GM12878 (cell line): ENCODE results near the gene DIP2B. TPM values are rescaled to one million over a fixed set of nuclear protein-coding genes. Genes with fewer than 3 reads are reported as not detected.

ENCODE experiments used
- ATAC-seq: fragments of 200-7000 bp; cut with Tn5 transposase; 3 replicates; pipeline ENCODE4 v1.9.1; 2020; ENCODE audit warnings: mild to moderate bottlenecking, moderate library complexity
- BruUV-seq: library from RNA; stranded (reverse); fragments of 400-500 nt; replicated peaks from 2 replicates; lab custom pipeline; 2021; lab: Mats Ljungman, UMichigan
- CTCF ChIA-PET: fragments of 300-600 bp; sonication (Branson Sonifier 250); formaldehyde crosslinking; extraction: SDS; loops from one replicate; lab custom pipeline; 2021; ENCODE audit warnings: inconsistent platforms; lab: Yijun Ruan, JAX
- POLR2A ChIA-PET: fragments of 350-600 bp; formaldehyde crosslinking; extraction: SDS; loops from one replicate; lab custom pipeline; 2021; ENCODE audit warnings: inconsistent platforms; lab: Charles Lee
- RAD21 ChIA-PET: fragments of 300-600 bp; sonication (Branson Sonifier 250); formaldehyde crosslinking; loops from one replicate; lab custom pipeline; 2023; ENCODE audit warnings: antibody characterized with exemption; ENCODE audit not compliant: unreplicated experiment; lab: Charles Lee
- SMC1A ChIA-PET: fragments of 300-600 bp; sonication (Branson Sonifier 250); formaldehyde crosslinking; loops from one replicate; lab custom pipeline; 2023; ENCODE audit not compliant: unreplicated experiment, uncharacterized antibody; lab: Charles Lee
- DNase-seq: peaks from one replicate; pipeline ENCODE4 v3.0.0-alpha.2; 2011; ENCODE audit warnings: low read depth, low spot score
- FAIRE-seq: peaks from 3 replicates; lab custom pipeline; 2011; peaks lifted over from hg19 to GRCh38; lab: Jason Lieb, UNC
- H2AFZ ChIP-seq: 2 replicates; pipeline ENCODE4 v1.6.0; 2011; ENCODE audit warnings: low read depth, low read length, control low read depth; ENCODE audit not compliant: control insufficient read depth
- H3K27ac ChIP-seq: 2 replicates; pipeline ENCODE4 v1.5.1; 2011; ENCODE audit warnings: control low read depth; ENCODE audit not compliant: control insufficient read depth, insufficient read depth
- H3K27me3 ChIP-seq, 2 experiments: replicated peaks in 1 of 2; 2 replicates each; pipeline versions ENCODE4 v1.6.0 to v1.6.1; 2011; ENCODE audit warnings: low read length in 1 of 2; ENCODE audit not compliant: control insufficient read depth in 2 of 2, insufficient read depth in 2 of 2
- H3K36me3 ChIP-seq, 2 experiments: 2 replicates each; pipeline ENCODE4 v1.5.1; 2011; ENCODE audit warnings: low read length in 1 of 2; ENCODE audit not compliant: control insufficient read depth in 2 of 2, insufficient read depth in 2 of 2
- H3K4me1 ChIP-seq: 2 replicates; pipeline ENCODE4 v1.6.1; 2011; ENCODE audit warnings: mild to moderate bottlenecking, low read length, moderate library complexity, mixed read lengths; ENCODE audit not compliant: control insufficient read depth, insufficient read depth
- H3K4me2 ChIP-seq: 2 replicates; pipeline ENCODE4 v1.6.0; 2011; ENCODE audit warnings: control low read depth; ENCODE audit not compliant: control insufficient read depth, insufficient read depth
- H3K4me3 ChIP-seq: fragments of 200-600 bp; sonication (generic); 2 replicates; pipeline ENCODE4 v1.5.1; 2016
- H3K79me2 ChIP-seq: 2 replicates; pipeline ENCODE4 v1.6.0; 2011; ENCODE audit warnings: low read length; ENCODE audit not compliant: control insufficient read depth, insufficient read depth
- H3K9ac ChIP-seq: 2 replicates; pipeline ENCODE4 v1.8.0; 2011; ENCODE audit warnings: low read length, control low read depth, mixed read lengths; ENCODE audit not compliant: control insufficient read depth, insufficient read depth
- H3K9me3 ChIP-seq: replicated peaks from 3 replicates; pipeline ENCODE4 v1.5.1; 2011; ENCODE audit warnings: mild to moderate bottlenecking, low read length; ENCODE audit not compliant: control insufficient read depth, insufficient read depth
- H4K20me1 ChIP-seq: 2 replicates; pipeline ENCODE4 v1.6.0; 2011; ENCODE audit not compliant: control insufficient read depth, insufficient read depth
- CREM ChIP-seq: IDR thresholded peaks from 2 replicates; pipeline ENCODE4 v1.6.1; 2014; ENCODE audit warnings: antibody characterized with exemption, low read depth
- FOXK2 ChIP-seq: fragments of 450-650 bp; IDR thresholded peaks from 2 replicates; pipeline ENCODE4 v1.6.1; 2017; ENCODE audit warnings: mild to moderate bottlenecking, moderate library complexity
- FOXM1 ChIP-seq: IDR thresholded peaks from 2 replicates; pipeline ENCODE4 v1.6.1; 2012; ENCODE audit warnings: low read depth, mild to moderate bottlenecking, inconsistent platforms, low read length, moderate library complexity
- HDAC2 ChIP-seq: fragments of 200-600 bp; sonication (generic); IDR thresholded peaks from 2 replicates; pipeline ENCODE4 v1.6.1; 2017
- IKZF2 ChIP-seq, 2 experiments: fragments of 450-650 bp; IDR thresholded peaks; 2 replicates each; pipeline ENCODE4 v1.6.1; 2017; ENCODE audit warnings: mild to moderate bottlenecking in 2 of 2, moderate library complexity in 2 of 2
- MXI1 ChIP-seq: fragments of 150-350 bp; IDR thresholded peaks from 2 replicates; pipeline ENCODE4 v1.6.1; 2011; ENCODE audit warnings: low read depth, mild to moderate bottlenecking, inconsistent platforms, low read length, improper control_type of control experiment
- NR2F1 ChIP-seq: fragments of 450-650 bp; conservative IDR thresholded peaks from 2 replicates; pipeline ENCODE4 v1.6.1; 2017; ENCODE audit warnings: mild to moderate bottlenecking
- POLR2AphosphoS2 ChIP-seq: IDR thresholded peaks from 2 replicates; pipeline ENCODE4 v1.6.1; 2011; ENCODE audit warnings: low read depth, mild to moderate bottlenecking, low read length, improper control_type of control experiment, moderate library complexity
- POU2F2 ChIP-seq: IDR thresholded peaks from 3 replicates; pipeline ENCODE4 v1.6.1; 2011; ENCODE audit warnings: low read depth, mild to moderate bottlenecking, low read length, borderline replicate concordance
- REST ChIP-seq: IDR thresholded peaks from 2 replicates; pipeline ENCODE4 v1.6.1; 2012; ENCODE audit warnings: mild to moderate bottlenecking, low read depth, low read length
- SIN3A ChIP-seq: IDR thresholded peaks from 2 replicates; pipeline ENCODE4 v1.6.1; 2012; ENCODE audit warnings: low read depth, low read length, improper control_type of control experiment
- SREBF1 ChIP-seq: IDR thresholded peaks from 2 replicates; pipeline ENCODE4 v1.6.1; 2012; ENCODE audit warnings: mild to moderate bottlenecking, low read length
- TARDBP ChIP-seq: IDR thresholded peaks from 2 replicates; pipeline ENCODE4 v1.6.1; 2016; ENCODE audit warnings: borderline replicate concordance
- WGBS: methylation state at CpG from one replicate; pipeline ENCODE4 v1.1.6; 2016; ENCODE audit warnings: low lambda C conversion rate; ENCODE audit not compliant: insufficient replicate concordance, insufficient coverage; ENCODE audit errors: missing lambda C conversion rate; 5-methylcytosine and 5-hydroxymethylcytosine counted together
- in situ Hi-C: fragments of 300-500 bp; cut with MboI; formaldehyde crosslinking; loops from 9 replicates; pipeline ENCODE4 v1.14.3; 2018; ENCODE audit warnings: mixed read lengths
- intact Hi-C: fragments of 100-400 bp; cut with micrococcal nuclease; formaldehyde crosslinking; loops from one replicate; pipeline ENCODE4 v1.14.2; 2022; ENCODE audit not compliant: unreplicated experiment
- polyA plus RNA-seq, 11 experiments: library from polyadenylated mRNA; depleted of rRNA in 4 of 11; unstranded in 6 of 11; stranded (reverse) in 5 of 11; fragments of >200 nt; fragmentation: Nextera tagmentation in 4 of 11; fragmentation: Illumina TruSeq in 1 of 11; extraction: Ambion mirVana in 4 of 11; extraction: Trizol in 1 of 11; gene quantifications; 1 replicate in 1 of 11; 2 replicates in 10 of 11; pipeline versions ENCODE4 v1.2.1 to v1.2.3, GENCODE V29; 2011 to 2016; ENCODE audit warnings: inconsistent platforms in 2 of 11, missing spikeins in 2 of 11, low read depth in 1 of 11
- total RNA-seq, 4 experiments: library from RNA; depleted of rRNA in 3 of 4; stranded (reverse); fragments of >200 nt in 3 of 4; fragmentation: Illumina TruSeq in 1 of 4; extraction: Trizol in 1 of 4; gene quantifications; 2 replicates each; pipeline versions ENCODE4 v1.2.1 to v1.2.3, GENCODE V29; 2013 to 2021
- TF ChIP-seq, protein P1 (sequence below): fragments of 450-650 bp; IDR thresholded peaks from 2 replicates; pipeline ENCODE4 v1.6.1; 2016; ENCODE audit warnings: mild to moderate bottlenecking
- TF ChIP-seq, protein P2 (sequence below), 3 experiments: IDR thresholded peaks in 2 of 3; conservative IDR thresholded peaks in 1 of 3; 2 replicates each; pipeline ENCODE4 v1.5.1; 2011; ENCODE audit warnings: low read depth in 3 of 3, low read length in 3 of 3, mild to moderate bottlenecking in 3 of 3, control low read depth in 2 of 3, moderate library complexity in 2 of 3, inconsistent platforms in 1 of 3, mixed read lengths in 1 of 3; ENCODE audit not compliant: control insufficient read depth in 2 of 3, insufficient read depth in 1 of 3; ENCODE audit errors: extremely low read depth in 1 of 3

DIP2B gene
- total and polyA plus RNA-seq, 10 of the 15 experiments (the other 5 are each of a cell fraction or from before 2014, with no cell fraction given) = 4.5 to 30.0 (median 18.6) TPM

DNA sequence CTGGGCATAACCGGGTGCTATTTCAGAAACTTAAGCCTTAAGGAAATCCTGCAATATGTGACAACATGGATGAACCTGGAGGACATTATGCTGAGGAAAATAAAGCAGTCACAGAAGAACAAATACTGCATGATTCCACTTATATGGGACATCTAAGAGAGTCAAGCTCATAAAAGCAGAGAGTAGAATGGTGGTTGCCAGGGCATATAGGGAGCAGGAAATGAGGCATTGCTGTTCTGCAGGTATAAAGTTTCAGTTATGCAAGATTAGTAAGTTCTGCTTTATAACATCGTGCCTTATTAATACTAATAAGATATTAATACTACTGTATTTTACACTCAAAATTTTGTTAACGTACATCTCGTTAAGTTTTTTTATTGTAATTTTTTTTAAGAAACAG, 134.9 kb downstream of the DIP2B start:
- RAD21 ChIA-PET = interaction anchor here (3.6 to 8.0 kb wide), 3 partner anchors 21 to 133 kb away, joined by 19 to 179 read pairs (median 30); partner anchors contain the start of gene DIP2B
- no peaks in the 10 kb centered on the region for H3K27me3 ChIP-seq
- H3K4me2 ChIP-seq = no peak overlapping the region
- no peak overlapping the region for H3K27ac ChIP-seq
- in situ Hi-C loops (loop anchor here (5.0 kb wide), 1 partner anchor 132 kb away; no protein-coding TSS in a partner anchor), intact Hi-C loops (loop anchor here (2.0 kb wide), 1 partner anchor 21 kb away; no protein-coding TSS in a partner anchor)
- no peak overlapping the region for H3K9ac ChIP-seq
- FAIRE-seq (no peak), ATAC-seq (peak; percentile 57), DNase-seq (no peak)
- TF ChIP-seq IKZF2 (IDR thresholded peaks at IDR 0.05) (no peak), POU2F2 (no peak), FOXM1 (no peak), NR2F1 (no peak), CREM (no peak), SREBF1 (no peak), FOXK2 (no peak), HDAC2 (no peak), MXI1 (no peak), SIN3A (no peak), REST (no peak), POLR2AphosphoS2 (no peak), TARDBP (no peak)
- TF ChIP-seq, protein P1, sequence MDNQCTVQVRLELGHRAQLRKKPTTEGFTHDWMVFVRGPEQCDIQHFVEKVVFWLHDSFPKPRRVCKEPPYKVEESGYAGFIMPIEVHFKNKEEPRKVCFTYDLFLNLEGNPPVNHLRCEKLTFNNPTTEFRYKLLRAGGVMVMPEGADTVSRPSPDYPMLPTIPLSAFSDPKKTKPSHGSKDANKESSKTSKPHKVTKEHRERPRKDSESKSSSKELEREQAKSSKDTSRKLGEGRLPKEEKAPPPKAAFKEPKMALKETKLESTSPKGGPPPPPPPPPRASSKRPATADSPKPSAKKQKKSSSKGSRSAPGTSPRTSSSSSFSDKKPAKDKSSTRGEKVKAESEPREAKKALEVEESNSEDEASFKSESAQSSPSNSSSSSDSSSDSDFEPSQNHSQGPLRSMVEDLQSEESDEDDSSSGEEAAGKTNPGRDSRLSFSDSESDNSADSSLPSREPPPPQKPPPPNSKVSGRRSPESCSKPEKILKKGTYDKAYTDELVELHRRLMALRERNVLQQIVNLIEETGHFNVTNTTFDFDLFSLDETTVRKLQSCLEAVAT = no peak
- TF ChIP-seq, protein P2, sequence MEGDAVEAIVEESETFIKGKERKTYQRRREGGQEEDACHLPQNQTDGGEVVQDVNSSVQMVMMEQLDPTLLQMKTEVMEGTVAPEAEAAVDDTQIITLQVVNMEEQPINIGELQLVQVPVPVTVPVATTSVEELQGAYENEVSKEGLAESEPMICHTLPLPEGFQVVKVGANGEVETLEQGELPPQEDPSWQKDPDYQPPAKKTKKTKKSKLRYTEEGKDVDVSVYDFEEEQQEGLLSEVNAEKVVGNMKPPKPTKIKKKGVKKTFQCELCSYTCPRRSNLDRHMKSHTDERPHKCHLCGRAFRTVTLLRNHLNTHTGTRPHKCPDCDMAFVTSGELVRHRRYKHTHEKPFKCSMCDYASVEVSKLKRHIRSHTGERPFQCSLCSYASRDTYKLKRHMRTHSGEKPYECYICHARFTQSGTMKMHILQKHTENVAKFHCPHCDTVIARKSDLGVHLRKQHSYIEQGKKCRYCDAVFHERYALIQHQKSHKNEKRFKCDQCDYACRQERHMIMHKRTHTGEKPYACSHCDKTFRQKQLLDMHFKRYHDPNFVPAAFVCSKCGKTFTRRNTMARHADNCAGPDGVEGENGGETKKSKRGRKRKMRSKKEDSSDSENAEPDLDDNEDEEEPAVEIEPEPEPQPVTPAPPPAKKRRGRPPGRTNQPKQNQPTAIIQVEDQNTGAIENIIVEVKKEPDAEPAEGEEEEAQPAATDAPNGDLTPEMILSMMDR (IDR thresholded peaks at IDR 0.05 in 2 of 3, conservative IDR thresholded peaks at IDR 0.05 in 1 of 3; ENCODE audit: control insufficient read depth in 2 of 3, extremely low read depth in 1 of 3, insufficient read depth in 1 of 3, low read depth in 3 of 3, low read length in 3 of 3) = no peak
- no TSS peak for BruUV-seq
- POLR2A ChIA-PET = interaction anchor here (0.6 to 4.9 kb wide), 3 partner anchors 130 to 604 kb away, joined by 3 to 28 read pairs (median 24); partner anchors contain the start of gene DIP2B
- SMC1A ChIA-PET = interaction anchor here (0.9 to 8.0 kb wide), 8 partner anchors 10 to 702 kb away, joined by 3 to 227 read pairs (median 8); partner anchors contain the start of gene DIP2B
- no peak overlapping the region for H2AFZ ChIP-seq
- WGBS = 75% methylated on average over 4 of the region's 4 CpGs
- H3K79me2 ChIP-seq = peaks cover 7% of the 10 kb centered on the region
- CTCF ChIA-PET = interaction anchor here (0.7 to 4.1 kb wide), 7 partner anchors 15 to 133 kb away, joined by 3 to 181 read pairs (median 4); partner anchors contain the start of gene DIP2B
- H3K4me1 ChIP-seq = peaks cover 4% of the 10 kb centered on the region; the same call in 1 of the 2 replicates
- no peak overlapping the region for H3K4me3 ChIP-seq
- no peaks in the 10 kb centered on the region for H3K9me3 ChIP-seq
- H4K20me1 ChIP-seq = no peaks in the 10 kb centered on the region
- H3K36me3 ChIP-seq = peaks cover 0 to 4% of the 10 kb centered on the region in 2 experiments
